ENCODE results near the gene PDCD11.
"Not testable (repeated sequence)": the region's sequence is repeated elsewhere in the genome, so short reads cannot be mapped to it uniquely, and the experiment has no call there.

PDCD11 gene, protein sequence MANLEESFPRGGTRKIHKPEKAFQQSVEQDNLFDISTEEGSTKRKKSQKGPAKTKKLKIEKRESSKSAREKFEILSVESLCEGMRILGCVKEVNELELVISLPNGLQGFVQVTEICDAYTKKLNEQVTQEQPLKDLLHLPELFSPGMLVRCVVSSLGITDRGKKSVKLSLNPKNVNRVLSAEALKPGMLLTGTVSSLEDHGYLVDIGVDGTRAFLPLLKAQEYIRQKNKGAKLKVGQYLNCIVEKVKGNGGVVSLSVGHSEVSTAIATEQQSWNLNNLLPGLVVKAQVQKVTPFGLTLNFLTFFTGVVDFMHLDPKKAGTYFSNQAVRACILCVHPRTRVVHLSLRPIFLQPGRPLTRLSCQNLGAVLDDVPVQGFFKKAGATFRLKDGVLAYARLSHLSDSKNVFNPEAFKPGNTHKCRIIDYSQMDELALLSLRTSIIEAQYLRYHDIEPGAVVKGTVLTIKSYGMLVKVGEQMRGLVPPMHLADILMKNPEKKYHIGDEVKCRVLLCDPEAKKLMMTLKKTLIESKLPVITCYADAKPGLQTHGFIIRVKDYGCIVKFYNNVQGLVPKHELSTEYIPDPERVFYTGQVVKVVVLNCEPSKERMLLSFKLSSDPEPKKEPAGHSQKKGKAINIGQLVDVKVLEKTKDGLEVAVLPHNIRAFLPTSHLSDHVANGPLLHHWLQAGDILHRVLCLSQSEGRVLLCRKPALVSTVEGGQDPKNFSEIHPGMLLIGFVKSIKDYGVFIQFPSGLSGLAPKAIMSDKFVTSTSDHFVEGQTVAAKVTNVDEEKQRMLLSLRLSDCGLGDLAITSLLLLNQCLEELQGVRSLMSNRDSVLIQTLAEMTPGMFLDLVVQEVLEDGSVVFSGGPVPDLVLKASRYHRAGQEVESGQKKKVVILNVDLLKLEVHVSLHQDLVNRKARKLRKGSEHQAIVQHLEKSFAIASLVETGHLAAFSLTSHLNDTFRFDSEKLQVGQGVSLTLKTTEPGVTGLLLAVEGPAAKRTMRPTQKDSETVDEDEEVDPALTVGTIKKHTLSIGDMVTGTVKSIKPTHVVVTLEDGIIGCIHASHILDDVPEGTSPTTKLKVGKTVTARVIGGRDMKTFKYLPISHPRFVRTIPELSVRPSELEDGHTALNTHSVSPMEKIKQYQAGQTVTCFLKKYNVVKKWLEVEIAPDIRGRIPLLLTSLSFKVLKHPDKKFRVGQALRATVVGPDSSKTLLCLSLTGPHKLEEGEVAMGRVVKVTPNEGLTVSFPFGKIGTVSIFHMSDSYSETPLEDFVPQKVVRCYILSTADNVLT (N-terminal part only)

DNA sequence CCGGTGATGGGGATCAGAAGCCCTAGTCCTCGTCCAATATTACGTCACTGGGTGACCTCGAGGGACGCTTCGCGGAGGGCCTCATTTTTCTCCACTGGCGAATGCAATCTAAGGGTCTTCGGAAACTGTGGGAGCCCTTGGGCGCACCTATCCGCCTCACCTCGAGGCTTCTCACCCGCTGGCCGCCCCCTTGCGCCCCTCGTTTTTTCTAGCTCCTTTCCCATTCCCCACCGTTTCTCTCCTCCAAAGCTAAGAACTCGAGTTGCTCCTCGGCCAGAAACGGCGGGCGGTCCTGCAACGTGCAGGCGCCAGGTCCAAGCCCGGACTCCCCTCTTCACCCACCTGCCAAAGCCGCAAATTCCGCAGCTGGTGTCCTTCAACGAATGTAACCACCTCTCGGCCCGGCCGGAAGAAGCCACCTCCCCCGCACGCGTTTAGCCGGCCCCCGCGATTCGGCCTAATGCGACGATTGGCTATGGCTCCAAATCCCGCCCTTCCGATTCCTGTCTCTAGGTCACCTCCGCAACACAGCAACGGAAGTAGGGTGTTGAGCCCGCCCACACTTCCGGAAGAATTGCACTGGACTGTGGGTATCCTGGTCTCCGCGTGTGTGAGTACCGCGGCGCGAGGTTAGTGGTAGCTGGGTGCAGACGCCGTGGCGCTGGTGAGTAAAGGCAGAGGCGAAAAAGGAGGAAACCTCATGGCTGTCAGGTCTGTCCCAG is at the start of gene PDCD11, which contains the start of gene ATP5MK:
PDCD11 (plus strand) TSS at position 560 of the 722 bp plus-strand sequence. CDS start 1,801 bp downstream, outside the sequence.
ATP5MK (minus strand) TSS at position 409 of the 722 bp plus-strand sequence. CDS start 4,018 bp downstream, outside the sequence.
- in situ Hi-C loops (cut with MboI; ENCODE audit: low sequenced_read_pairs), result no loop called here

DNA sequence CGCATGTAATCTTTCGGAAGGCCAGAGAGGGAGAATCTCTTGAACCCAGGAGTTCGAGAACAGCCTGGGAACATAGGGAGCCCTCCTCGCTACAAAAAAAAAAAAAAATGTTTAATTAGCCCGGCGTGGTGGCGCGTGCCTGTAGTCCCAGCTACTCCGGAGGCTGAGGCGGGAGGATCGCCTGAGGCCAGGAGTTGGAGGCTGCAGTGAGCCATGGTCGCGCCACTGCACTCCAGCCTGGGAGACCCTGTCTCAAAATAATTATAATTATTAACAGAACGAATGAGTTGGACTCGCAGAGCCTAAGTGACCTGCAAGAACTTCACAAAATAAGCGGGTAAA is 46.3 kb upstream of the PDCD11 start:
- in situ Hi-C loops (cut with MboI; ENCODE audit: low sequenced_read_pairs), result no loop called here

DNA sequence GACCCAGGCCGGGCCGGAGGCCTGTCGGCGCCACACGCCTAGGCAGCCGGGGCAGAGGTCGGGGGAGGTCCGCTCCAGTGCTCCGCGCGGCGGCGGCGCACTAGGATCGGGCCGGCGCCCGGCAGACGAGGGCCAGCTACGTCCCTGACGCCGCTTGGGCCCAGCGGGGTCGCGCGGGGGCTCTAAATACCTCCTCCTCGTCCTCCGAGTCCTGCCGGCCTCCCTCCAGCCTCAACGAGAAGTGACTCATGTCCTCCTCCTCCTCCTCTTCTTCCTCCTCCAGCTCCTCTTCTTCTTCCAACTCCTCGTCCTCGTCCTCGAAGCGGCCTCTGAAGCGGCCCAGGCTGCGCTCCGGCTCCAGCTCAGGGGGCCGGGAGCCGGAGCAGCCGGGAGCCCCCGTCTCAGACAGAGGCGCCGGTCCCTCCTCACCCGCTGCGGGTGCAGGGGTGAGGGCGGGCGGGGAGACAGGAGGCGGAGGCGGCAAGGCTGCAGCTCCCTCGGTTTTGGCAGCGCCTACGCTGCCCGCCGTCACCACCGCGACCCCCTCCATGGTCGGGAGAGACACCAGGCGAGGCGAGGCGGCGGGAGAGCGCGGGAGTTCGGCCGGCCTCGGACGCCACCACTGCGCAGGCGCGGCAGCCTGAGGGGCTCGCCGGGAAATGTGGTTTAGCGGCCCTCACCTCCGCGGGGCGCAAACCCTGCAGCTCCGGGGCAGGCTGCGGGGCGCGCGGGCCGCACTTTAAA is 45.7 kb upstream of the PDCD11 start, which contains the start of gene PCGF6:
PCGF6 (minus strand) TSS at position 624 of the 744 bp plus-strand sequence; CDS start at position 550, 74 bp downstream.
- in situ Hi-C loops (cut with MboI; ENCODE audit: low sequenced_read_pairs), result no loop called here

DNA sequence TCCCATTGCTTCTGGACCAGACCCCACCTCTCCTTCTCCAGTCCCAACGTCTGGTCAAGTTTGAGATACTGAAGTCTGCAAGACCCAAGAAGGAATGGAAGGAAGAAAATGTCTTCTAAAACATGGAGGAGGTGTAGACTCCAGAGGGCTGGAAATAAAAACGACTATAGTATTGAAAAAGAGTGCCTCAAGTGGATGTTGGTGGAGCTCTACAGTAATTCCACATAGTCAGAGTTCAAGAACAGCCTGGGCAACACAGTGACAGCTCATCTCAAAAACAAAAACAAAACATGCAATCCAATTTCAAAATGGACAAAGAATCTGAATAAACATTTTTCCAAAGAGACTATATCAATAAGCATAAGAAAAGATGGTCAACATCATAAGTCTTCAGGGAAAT is 43.1 kb upstream of the PDCD11 start:
- in situ Hi-C loops (cut with MboI; ENCODE audit: low sequenced_read_pairs), result no loop called here

DNA sequence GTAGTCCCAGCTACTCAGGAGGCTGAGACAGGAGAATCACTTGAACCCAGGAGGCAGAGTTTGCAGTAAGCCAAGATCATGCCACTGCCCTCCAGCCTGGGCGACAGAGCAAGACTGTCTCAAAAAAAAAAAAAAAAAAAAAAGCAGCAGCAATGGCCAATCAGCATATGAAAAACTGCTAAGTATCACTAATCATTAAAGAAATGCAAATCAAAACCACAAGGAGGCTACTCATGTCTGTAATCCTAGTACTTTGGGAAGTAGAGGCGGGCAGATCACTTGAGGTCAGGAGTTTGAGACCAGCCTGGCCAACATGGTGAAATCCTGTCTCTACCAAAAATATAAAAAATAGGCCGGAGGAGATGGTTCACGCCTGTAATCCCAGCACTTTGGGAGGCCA is 41.9 kb upstream of the PDCD11 start:
- in situ Hi-C loops (cut with MboI; ENCODE audit: low sequenced_read_pairs), result not testable (repeated sequence)

DNA sequence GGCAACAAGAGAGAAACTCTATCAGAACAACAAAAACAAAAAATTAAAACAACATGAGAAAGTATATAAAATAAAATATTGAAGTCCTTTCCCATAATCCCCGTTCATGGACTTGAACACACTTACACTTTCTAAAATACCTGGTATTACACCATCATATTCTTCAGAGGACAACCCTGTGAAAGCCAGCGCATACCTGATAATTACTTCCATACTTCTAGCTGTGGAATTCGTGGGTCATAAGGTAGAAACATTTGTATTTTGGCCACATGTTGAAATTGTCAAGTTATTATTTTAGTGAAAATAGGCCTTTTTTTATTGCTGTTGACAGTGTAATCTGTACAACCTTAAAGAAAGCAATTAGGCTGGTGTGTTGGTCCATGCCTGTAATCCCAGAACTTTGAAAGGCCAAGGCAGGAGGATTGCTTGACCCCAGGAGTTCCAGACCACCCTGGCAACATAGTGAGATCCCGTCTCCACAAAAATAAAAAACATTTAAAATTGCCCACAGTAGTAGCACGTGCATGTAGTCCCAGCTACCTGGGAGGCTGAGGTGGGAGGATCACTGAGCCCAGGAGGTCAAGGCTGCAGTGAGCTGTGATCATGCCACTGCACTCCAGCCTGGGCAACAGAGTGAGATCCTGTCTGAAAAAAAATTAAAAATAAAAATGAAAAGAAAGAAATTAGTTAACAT is 40.4 kb upstream of the PDCD11 start:
- in situ Hi-C loops (cut with MboI; ENCODE audit: low sequenced_read_pairs), result no loop called here

DNA sequence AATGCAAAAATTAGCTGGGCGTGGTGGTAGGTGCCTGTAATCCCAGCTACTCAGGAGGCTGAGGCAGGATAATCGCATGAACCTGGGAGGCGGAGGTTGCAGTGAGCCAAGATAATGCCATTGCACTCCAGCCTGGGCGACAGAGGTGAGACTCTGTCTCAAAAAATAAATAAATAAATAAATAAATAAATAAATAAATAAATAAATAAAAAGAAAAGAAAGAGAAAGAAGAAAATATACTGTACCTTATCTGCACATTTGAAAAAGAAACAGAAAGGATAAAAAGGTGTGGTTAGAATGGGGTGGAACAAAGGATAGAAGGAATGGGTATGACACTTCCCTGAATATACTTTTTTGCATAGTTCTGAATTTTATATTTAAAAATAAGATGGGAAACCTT is 36.9 kb upstream of the PDCD11 start:
- in situ Hi-C loops (cut with MboI; ENCODE audit: low sequenced_read_pairs), result not testable (repeated sequence)

DNA sequence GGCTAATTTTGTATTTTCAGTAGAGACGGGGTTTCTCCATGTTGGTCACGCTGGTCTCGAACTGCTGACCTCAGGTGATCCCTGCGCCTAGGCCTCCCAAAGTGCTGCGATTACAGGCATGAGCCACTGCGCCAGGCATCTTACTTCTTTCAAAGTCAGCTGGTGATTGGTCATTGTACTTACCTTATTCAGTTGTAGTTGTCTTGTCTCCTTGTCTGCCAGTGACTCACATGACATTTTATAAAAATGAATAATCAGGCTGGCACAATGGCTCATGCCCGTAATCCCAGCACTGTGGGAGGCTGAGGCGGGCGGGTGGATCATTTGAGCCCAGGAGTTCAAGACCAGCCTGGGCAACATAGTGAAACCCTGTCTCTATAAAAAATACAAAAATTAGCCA is 35.6 kb upstream of the PDCD11 start:
- in situ Hi-C loops (cut with MboI; ENCODE audit: low sequenced_read_pairs), result not testable (repeated sequence)

DNA sequence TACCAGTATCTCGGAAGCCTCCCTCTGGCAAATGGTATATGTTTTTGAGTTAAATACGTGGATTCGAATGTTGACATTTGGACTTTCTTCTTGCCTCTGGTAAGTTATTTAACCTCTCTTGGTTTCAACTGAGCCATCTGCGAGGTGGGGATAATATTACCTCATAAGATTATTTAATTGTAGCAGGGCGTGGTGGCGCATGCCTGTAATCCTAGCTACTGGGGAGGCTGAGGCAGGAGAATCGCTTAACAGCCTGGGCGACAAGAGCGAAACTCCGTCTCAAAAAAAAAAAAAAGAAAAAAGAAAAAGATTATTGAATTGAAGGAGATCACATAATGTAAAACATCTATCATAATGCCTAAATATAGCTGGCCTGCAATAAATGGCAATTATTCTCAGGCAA is 29.0 kb upstream of the PDCD11 start:
- in situ Hi-C loops (cut with MboI; ENCODE audit: low sequenced_read_pairs), result no loop called here

DNA sequence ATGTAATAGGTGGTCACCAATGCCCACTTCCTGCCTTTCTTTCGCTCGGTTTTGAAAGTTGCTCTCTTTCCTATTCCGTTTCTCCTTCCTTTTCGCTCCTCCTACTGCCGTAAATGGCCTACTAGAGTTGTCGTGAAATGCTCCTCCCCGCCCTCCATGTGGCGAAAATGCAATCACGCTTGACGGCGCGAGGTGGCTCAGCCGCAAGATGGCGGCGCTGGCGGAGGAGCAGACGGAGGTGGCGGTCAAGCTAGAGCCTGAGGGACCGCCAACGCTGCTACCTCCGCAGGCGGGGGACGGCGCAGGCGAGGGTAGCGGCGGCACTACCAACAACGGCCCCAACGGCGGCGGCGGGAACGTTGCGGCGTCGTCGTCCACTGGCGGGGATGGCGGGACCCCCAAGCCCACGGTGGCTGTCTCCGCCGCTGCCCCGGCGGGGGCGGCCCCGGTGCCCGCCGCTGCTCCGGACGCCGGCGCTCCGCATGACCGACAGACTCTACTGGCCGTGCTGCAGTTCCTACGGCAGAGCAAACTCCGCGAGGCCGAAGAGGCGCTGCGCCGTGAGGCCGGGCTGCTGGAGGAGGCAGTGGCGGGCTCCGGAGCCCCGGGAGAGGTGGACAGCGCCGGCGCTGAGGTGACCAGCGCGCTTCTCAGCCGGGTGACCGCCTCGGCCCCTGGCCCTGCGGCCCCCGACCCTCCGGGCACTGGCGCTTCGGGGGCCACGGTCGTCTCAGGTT is 28.5 kb upstream of the PDCD11 start, which contains the start of gene TAF5:
TAF5 (plus strand) TSS at position 195 of the 737 bp plus-strand sequence; CDS start at position 209, 14 bp downstream.
- in situ Hi-C loops (cut with MboI; ENCODE audit: low sequenced_read_pairs), result no loop called here

DNA sequence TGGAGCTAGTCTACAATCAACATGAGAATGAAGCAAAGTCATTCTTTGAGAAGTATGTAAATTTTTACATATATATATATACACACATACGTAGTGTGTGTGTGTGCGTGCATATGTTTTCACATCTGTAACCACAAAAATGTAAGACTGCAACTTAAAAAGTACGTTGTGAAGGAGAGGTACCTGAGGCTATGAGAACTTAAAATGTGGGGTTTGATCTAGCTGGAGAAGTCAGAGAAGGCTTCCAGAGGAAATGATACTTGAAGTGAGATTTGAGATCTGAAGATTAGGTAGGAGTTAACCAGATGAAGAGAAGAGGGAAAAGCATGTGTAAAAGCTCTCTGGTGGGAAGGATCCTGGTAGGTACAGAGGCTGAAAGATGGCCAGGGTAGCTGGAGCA is 22.9 kb upstream of the PDCD11 start:
- in situ Hi-C loops (cut with MboI; ENCODE audit: low sequenced_read_pairs), result no loop called here

DNA sequence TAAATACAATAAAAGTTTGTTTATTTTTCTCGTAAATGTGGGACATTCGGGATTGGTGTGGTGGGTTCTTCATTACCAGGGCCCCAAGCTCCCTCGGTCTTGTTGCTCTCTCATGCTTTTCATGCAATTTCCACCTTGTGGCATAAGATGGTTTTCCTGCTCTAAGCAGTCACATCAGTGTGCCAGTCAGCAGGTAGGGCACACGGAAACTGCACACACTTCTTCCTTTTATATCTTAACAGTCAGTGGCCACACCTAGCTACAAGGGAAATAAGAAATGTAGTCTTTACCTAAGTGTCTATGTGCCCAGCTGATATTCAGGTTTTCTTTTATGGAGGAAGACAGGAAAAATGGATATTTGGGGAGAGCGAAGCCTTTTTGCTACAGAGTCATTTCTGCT is 22.2 kb upstream of the PDCD11 start:
- in situ Hi-C loops (cut with MboI; ENCODE audit: low sequenced_read_pairs), result no loop called here

DNA sequence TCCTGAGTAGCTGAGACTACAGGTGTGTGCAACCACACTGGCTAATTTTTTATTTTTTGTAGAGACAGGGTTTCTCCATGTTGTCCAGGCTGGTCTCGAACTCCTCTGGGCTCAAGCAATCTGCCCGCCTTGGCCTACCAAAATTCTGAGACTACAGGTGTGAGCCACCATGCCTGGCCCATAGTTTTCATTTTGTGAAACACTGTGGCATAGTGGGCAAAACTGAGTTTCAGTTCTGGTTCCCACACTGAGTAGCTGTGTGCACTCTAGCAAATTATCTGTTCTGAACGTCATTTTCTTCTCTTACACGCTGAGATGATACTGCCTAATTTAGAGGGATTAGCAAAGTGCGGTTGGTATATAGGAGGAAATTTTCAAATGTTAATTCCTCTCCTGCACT is 13.7 kb upstream of the PDCD11 start:
- in situ Hi-C loops (cut with MboI; ENCODE audit: low sequenced_read_pairs), result no loop called here

DNA sequence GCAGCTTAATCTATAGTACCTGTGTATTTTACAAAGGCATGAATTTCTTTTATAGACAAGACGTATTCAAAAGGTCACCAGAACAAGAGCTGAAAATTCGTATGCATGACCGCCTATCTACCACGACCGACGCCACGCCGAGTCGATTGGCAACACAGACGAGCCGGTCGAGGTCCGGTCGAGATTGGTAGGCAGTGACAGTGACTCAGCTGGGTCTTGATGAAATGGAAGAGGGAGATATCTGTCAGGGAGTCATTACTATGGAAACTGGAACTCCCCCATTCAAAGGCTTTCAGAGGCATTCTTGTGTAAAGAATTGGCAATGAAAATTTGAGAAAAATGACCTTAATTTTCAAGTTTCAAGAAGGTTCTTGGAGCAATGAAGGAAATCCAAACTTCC is 2.2 kb upstream of the PDCD11 start:
- in situ Hi-C loops (cut with MboI; ENCODE audit: low sequenced_read_pairs), result no loop called here

DNA sequence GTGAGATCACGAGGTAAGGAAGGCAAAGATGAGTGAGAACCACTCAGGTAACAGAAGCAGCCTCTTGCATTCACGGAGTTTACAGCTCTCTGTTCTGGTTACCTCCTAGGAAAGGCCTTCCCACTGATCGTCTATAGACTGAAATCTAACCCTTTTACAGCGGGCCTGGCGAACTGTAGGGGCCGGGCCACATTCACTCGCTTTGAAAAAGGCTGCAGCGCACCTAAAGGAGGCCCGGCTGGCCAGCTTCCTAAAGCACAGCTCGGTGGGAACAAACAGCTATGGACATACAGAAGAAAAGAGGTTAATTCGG is 716 bp upstream of the PDCD11 start:
- in situ Hi-C loops (cut with MboI; ENCODE audit: low sequenced_read_pairs), result no loop called here

DNA sequence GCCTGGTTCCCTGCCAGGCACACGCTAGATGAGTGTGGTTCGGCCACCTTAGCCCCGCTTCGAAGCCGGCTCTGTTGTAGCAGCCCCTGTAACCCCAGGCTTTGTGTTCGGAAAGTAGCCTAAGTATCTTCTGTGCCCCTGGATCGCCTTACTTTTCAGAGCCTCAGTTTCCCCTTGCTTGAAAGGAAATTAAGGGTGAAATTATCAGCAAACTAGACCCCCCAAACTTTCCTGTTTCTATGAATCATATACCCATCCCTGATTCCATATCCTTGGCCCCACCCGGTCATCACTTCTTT is 312 bp downstream of the PDCD11 start:
- in situ Hi-C loops (cut with MboI; ENCODE audit: low sequenced_read_pairs), result no loop called here

DNA sequence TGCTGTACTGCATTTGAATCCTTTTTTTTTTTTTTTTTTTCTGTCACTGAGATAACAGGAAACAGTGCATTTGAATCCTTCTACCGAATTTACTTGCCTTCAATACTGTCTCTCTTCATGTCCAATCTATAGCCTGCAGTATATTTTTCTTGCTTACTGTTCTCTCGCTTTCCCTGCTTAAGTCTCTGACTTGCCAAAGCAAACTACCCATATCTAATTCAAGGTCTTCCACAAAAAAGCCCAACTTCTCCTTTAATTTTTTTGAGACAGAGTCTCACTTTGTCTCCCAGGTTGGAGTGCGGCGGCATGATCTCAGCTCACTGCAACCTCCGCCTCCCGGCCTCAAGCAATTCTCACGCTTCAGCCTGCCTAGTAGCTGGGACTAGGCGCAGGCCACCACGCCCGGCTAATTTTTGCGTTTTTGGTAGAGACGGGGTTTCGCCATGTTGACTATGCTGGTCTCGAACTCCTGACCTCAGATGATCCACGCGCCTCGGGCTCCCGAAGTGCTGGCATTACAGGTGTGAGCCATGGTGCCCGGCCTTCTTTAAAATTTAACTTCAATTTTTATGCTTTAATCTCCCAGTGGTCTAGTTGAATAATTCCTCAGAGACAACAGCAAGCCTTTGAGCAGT is 882 bp downstream of the PDCD11 start:
- in situ Hi-C loops (cut with MboI; ENCODE audit: low sequenced_read_pairs), result no loop called here

DNA sequence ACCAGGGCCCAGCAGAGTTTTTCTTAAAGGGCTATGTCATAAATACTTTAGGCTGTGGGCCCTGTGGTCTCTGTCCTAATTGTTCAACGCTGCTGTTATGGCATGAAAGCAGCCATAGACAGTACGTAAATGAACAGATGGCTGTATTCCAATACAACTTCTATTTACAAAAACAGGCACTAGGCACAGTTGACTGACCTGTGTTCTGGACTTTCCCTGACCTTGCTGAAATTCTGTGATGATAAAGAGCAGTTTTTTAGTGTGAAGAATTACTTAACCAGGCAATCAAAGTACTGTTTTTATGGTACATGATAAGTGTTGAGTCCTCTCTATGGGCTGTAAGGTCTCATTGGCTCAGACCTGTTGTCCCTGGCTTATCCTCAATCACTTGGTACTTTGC is 17.1 kb downstream of the PDCD11 start:
- in situ Hi-C loops (cut with MboI; ENCODE audit: low sequenced_read_pairs), result no loop called here
